ENCODE results near the gene TMEM179.
"Not testable (repeated sequence)": the region's sequence is repeated elsewhere in the genome, so short reads cannot be mapped to it uniquely, and the experiment has no call there.

TMEM179 gene

GRCh38 chr14:104604458-104605449 is at the start of gene TMEM179:
TSS of gene TMEM179 (minus strand) at chr14:104604772. CDS start at chr14:104604741, 31 bp downstream.
- DNase-seq, result no peak

- DNase-seq, result no peak
Observed at GRCh38 chr14:104654119-104654518, 49.5 kb upstream of the TMEM179 start.

GRCh38 chr14:104653130-104653920 is 48.8 kb upstream of the TMEM179 start:
- DNase-seq, result not testable (repeated sequence)

GRCh38 chr14:104652386-104652785 is 47.8 kb upstream of the TMEM179 start:
- no peak for DNase-seq

- no peak for DNase-seq
Observed at GRCh38 chr14:104651876-104652260, 47.3 kb upstream of the TMEM179 start.

- DNase-seq, result no peak
Observed at GRCh38 chr14:104650981-104651875, 46.7 kb upstream of the TMEM179 start.

- no peak for DNase-seq
Observed at GRCh38 chr14:104650057-104650980, 45.7 kb upstream of the TMEM179 start.

- no peak for DNase-seq
Observed at GRCh38 chr14:104647467-104648043, 43.0 kb upstream of the TMEM179 start.

- DNase-seq, result no peak
Observed at GRCh38 chr14:104644656-104645378, 40.2 kb upstream of the TMEM179 start.

- no peak for DNase-seq
Observed at GRCh38 chr14:104644091-104644635, 39.6 kb upstream of the TMEM179 start.

- no peak for DNase-seq
Observed at GRCh38 chr14:104643306-104643705, 38.7 kb upstream of the TMEM179 start.

- DNase-seq, result no peak
Observed at GRCh38 chr14:104642540-104642868, 37.9 kb upstream of the TMEM179 start.

GRCh38 chr14:104641753-104642539 is 37.4 kb upstream of the TMEM179 start:
- no peak for DNase-seq

GRCh38 chr14:104640681-104641080 is 36.1 kb upstream of the TMEM179 start:
- DNase-seq, result no peak

GRCh38 chr14:104639885-104640548 is 35.4 kb upstream of the TMEM179 start:
- DNase-seq, result peak; percentile 1

- DNase-seq, result no peak
Observed at GRCh38 chr14:104639471-104639870, 34.9 kb upstream of the TMEM179 start.

GRCh38 chr14:104638927-104639450 is 34.4 kb upstream of the TMEM179 start:
- DNase-seq, result no peak

GRCh38 chr14:104638190-104638589 is 33.6 kb upstream of the TMEM179 start:
- no peak for DNase-seq

Data from DMS153 (cell line).